Measurements from ENCODE around the gene DUS1L.
A peak's percentile ranks its signal among the peaks of the same experiment; 100 is the strongest.

The DUS1L gene

DNA sequence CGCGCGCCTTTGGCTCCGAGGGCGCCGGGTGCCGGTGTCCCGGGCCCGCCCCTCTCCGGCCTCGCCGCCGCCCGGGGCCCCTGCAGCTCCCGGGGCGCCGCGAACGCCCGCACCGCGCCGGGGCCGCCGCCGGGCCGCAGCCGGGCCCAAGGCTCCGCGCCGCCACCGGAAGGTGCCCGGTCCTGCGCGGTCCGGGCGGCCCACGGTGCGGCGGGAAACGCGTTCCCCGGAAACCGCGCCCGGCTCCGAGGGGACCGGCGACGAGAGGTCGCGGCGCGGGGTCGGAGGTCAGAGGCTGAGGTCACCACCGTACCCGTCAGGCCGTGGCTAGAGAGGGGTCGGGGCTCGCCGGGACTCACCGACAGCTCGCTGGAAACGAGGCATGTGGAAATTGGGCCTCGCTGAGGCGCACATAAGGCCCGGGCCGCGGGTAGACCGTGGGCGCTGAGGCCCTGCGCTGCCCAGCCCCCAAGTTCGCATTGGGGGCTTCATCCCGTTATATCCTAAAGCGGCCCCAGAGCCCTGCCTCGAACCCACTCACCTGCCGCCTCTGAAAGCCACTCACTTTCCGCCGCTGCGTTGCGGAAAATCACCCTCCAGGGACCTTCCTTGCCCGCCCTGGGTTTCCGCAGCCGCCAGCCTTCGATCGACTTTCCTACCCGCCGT is at the start of gene DUS1L:
Gene DUS1L, minus strand, starts transcription at position 167 of the 666 bp plus-strand sequence. CDS start 745 bp downstream, outside the sequence.
- DNase-seq, result peak in 7 of 10 donors; percentile 44 to 95 (median 62)
- intact Hi-C loops (cut with DNase I), result loop anchor here (1.0 kb wide), 1 partner anchor 13 kb away; no protein-coding TSS in a partner anchor

DNA sequence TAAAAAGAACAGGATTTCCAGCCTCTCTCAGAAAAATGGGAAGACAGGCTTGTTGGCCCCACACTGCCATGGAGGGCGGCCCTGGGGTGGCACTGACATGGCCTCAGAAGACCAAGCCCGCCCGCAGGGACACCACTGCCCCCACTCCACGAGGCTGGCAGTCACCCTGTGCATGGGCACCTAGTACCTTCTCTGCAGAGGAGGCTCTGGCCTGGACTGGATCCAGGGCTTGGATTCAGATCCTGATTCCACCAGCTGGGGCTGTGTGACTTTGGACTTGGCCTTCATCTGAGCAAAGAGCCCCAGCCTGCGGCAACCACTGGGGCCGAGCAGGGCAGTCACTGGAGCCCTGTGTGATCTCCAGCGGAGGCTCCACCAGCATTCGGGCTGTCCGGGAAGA is 49.3 kb upstream of the DUS1L start:
- DNase-seq, result no peak
- intact Hi-C loops (cut with DNase I), result no loop called here

- intact Hi-C loops (cut with DNase I), result no loop called here
- peak in 1 of 10 donors; percentile 39 for DNase-seq
Observed at GRCh38 chr17:82114447-82114846, 48.8 kb upstream of the DUS1L start.

GRCh38 chr17:82113941-82114340 is 48.3 kb upstream of the DUS1L start:
- intact Hi-C loops (cut with DNase I), result no loop called here

DNA sequence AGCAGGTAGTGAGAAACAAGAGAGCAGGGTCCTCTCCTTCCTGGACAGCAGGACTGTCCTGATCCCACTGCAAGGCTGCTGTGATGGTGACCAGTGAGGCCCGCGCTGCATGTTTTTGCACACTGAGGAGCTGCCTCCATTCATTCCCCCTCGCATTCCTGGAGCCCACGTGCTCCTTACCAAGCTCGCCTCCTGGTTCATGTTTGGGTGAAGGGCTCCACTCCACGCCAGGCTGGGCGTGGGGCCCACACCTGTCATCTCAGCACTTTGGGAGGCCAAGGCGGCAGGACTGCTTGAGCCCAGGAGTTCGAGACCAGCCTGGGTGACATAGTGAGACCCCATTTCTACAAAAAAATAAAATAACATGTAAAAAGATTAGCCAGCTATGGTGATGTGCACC is 47.8 kb upstream of the DUS1L start:
- intact Hi-C loops (cut with DNase I), result no loop called here
- DNase-seq, result peak in 1 of 10 donors; percentile 47

More at GRCh38 chr17:82113941-82114340, 48.3 kb upstream of the DUS1L start:
- no peak for DNase-seq

DNA sequence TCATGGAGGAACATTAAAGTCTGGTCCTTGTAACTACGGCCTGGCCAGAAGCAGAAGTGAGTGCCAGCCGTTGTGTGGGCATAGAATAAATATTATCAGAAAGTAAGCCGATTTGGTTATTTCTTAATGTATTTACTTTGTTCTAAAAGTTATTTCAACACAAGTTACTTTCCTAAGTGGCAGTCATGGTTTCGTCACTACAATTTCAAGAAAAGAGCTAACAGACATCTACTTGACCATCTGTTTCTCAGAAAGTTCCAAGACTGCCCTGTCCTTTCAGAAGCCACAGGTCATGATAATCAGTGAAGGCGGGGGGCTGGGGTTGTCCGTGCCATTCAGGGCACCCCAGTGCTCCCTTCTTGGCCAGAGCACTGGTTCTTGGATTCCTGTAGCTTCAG is 47.3 kb upstream of the DUS1L start:
- intact Hi-C loops (cut with DNase I), result no loop called here
- DNase-seq, result no peak

- no peak for DNase-seq
Observed at GRCh38 chr17:82112181-82112913, 46.7 kb upstream of the DUS1L start.

GRCh38 chr17:82110298-82110697 is 44.7 kb upstream of the DUS1L start:
- no peak for DNase-seq
- intact Hi-C loops (cut with DNase I), result no loop called here

More at GRCh38 chr17:82112181-82112913, 46.7 kb upstream of the DUS1L start:
- intact Hi-C loops (cut with DNase I), result no loop called here

DNA sequence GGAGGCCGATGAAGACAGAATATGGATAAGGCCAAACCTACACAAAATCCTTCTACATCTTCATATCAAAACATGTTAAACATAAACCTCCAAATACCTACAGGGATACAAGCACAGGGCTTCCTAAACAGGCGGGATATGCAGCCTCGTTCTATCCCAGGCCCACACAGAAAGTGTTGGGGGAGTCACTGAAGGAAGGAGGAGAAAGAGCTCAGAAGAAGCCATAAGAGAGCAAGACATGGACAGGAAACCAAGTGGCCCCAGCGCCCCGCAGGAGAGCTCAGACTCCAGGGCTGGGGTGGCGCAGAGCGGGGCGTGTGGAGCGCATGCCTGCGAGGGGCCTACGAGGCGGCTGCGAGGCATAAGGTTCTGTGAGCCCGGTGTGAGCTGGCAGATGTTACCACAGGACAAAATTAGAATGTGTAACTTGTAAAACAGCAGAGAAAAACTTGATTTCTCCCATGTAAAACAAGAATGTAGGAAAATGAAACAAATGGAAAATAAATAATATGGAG is 43.4 kb upstream of the DUS1L start:
- intact Hi-C loops (cut with DNase I), result no loop called here

DNA sequence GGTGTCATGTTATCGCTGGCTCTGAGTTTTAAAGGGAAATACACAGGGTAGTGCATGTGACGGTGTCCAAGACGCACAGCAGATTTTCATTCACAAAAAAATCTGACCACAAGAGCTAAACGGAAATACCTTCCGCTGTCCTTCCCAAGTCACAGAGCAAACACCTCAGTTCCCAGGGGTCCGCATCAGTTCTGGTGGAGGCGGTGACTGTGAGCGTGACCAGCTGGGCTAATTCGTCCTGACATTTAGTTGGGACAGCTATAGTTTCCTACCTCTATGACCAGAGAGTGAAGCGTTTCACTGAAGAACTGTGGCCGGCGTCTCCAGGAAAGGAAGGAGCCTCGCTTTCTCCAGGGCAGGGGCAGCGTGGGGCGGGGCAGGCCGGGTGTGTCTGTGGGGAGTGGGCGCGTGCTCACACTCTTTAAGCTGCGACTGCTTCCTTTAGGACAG is 42.9 kb upstream of the DUS1L start:
- no peak for DNase-seq
- intact Hi-C loops (cut with DNase I), result no loop called here

More for the DNA sequence above, 43.4 kb upstream of the DUS1L start:
- no peak for DNase-seq

- intact Hi-C loops (cut with DNase I), result no loop called here
Observed at GRCh38 chr17:82108038-82108437, 42.4 kb upstream of the DUS1L start.

GRCh38 chr17:82107341-82107860 is 41.8 kb upstream of the DUS1L start:
- intact Hi-C loops (cut with DNase I), result no loop called here
- DNase-seq, result peak in 2 of 10 donors; percentile 72 to 76

More at GRCh38 chr17:82108038-82108437, 42.4 kb upstream of the DUS1L start:
- peak in 1 of 10 donors; percentile 65 for DNase-seq

DNA sequence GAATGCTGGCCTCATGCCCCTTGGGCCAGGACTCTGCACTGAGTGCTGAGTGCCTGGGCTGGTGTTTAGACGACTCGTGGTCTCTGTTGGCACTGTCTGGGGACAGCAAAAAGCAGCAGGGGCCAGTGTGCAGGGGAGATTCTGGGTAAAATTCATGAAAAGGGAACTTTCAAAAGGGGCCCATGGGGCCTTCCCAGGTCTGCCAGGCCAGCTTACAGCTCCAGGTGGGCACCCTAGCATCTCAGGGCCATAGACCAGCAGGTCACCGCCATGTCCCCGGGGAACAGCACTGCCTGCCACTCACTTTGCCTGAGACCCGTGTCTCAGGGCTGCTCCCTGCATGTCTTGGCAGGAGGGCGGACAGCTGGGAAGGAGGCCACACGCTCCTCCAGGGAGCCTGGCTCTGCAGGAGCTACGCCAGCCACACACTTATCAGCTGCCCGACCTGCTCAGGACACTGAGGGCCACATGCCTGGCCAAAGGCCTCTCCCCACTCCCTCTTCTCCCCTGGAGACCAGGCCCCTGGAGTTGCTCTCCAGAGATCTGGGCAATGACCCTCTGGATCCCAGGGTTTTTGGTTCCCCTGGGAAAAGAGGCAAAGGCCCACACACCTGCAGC is 41.2 kb upstream of the DUS1L start:
- intact Hi-C loops (cut with DNase I), result no loop called here
- DNase-seq, result peak in 1 of 10 donors; percentile 73

- peak in 2 of 10 donors; percentile 73 to 79 for DNase-seq
- intact Hi-C loops (cut with DNase I), result no loop called here
Observed at GRCh38 chr17:82105882-82106687, 40.5 kb upstream of the DUS1L start.

DNA sequence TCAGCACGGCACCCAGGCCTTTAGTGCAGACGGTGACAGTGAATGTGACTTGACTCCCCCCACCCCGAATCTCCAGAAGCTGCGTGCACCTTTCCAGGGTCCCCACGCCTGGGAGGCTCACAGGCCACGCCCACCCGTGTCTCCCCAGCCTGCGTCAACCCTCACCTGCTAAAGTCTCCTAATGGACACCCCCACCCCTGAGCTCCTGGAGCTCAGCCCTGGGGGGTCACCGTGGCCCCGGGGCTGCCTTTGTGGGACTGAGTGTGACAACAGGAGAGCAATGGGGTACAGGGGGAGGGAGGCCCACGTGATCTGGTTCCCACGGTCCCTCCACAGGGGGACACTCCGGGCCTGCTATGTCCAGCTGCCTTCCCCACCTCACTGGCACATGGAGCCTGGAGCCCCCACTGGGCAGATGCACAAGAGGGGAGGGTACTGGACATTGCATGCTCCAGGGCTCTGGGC is 39.8 kb upstream of the DUS1L start:
- intact Hi-C loops (cut with DNase I), result no loop called here
- DNase-seq, result peak in 1 of 10 donors; percentile 61

GRCh38 chr17:82104797-82105416 is 39.3 kb upstream of the DUS1L start:
- peak in 1 of 10 donors; percentile 52 for DNase-seq
- intact Hi-C loops (cut with DNase I), result no loop called here

DNA sequence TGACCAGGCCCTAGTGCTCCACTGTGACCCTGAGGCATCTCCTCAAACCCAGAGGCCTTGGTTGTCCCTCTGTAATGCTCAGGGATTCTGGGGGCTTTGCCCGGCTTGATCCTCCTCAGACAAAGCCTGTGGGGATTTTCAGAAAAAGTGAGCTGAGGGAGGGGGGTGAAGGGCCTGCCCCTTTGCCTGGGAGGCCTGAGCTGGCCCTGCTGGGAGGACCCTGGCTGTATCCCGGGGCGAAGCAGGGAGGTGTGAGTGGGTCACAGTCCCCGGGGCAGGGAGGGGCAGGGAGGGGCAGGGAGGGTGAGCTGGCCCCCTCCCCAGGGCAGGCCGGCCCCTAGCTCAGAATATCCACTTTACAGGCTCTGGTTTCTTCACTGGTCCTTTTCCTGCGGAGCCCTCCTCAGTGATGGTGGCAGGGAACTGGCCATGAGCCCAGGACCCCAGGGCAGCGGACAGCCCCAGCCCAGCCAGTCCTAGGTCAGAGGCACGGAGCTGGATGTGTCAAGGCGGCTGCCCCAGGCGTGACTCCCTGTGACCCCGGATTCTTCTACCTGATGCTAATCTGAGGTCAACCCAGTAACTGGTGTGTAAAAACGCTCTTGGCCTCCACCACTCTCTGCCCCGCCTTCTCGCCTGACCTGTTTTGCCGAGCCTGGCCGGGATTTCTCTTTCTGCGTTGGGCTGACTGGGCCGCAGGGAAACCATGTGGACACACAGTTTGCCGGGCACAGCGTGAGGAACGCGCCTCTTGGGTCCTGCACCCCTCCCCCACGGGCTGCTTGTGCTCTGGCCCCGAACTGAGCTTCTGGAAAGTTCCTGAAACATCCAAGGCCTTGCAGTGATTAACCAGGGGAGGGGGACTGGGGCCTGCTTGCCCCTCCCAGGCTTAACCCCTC is 38.2 kb upstream of the DUS1L start:
- peak in 2 of 10 donors; percentile 55 to 84 for DNase-seq
- intact Hi-C loops (cut with DNase I), result no loop called here
